Measurements from ENCODE around the gene GAS6.

GRCh38 chr13:113809934-113810333 is 53.9 kb downstream of the GAS6 start:
- TF ChIP-seq, protein P1, sequence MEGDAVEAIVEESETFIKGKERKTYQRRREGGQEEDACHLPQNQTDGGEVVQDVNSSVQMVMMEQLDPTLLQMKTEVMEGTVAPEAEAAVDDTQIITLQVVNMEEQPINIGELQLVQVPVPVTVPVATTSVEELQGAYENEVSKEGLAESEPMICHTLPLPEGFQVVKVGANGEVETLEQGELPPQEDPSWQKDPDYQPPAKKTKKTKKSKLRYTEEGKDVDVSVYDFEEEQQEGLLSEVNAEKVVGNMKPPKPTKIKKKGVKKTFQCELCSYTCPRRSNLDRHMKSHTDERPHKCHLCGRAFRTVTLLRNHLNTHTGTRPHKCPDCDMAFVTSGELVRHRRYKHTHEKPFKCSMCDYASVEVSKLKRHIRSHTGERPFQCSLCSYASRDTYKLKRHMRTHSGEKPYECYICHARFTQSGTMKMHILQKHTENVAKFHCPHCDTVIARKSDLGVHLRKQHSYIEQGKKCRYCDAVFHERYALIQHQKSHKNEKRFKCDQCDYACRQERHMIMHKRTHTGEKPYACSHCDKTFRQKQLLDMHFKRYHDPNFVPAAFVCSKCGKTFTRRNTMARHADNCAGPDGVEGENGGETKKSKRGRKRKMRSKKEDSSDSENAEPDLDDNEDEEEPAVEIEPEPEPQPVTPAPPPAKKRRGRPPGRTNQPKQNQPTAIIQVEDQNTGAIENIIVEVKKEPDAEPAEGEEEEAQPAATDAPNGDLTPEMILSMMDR (IDR thresholded peaks at IDR 0.05; ENCODE audit: extremely low read depth in 1 of 2, insufficient read depth in 1 of 2, low read depth in 1 of 2, low read length in 2 of 2) = no peak
- TF ChIP-seq JUN (IDR thresholded peaks at IDR 0.05; ENCODE audit: borderline replicate concordance, insufficient read depth, insufficient read length, low read depth) (no peak), EZH2 (IDR thresholded peaks at IDR 0.05; ENCODE audit: borderline replicate concordance, low read depth, low read length, severe bottlenecking) (no peak), POLR2AphosphoS5 (IDR thresholded peaks at IDR 0.05; ENCODE audit: insufficient read depth, low read depth, low read length) (no peak)

Measured in endothelial cell of umbilical vein (primary cell).